ENCODE data around the gene FOXL3.

FOXL3 gene

GRCh38 chr7:255721-256361 lies 34.1 kb upstream of the FOXL3 start:
- no peak for DNase-seq

- no peak for DNase-seq
Measured at GRCh38 chr7:256461-256940, 33.5 kb upstream of the FOXL3 start.

- no peak for DNase-seq
Measured at GRCh38 chr7:256981-257646, 32.9 kb upstream of the FOXL3 start.

- no peak for DNase-seq
Measured at GRCh38 chr7:257647-257992, 32.4 kb upstream of the FOXL3 start.

- DNase-seq, result no peak
Measured at GRCh38 chr7:258476-259190, 31.3 kb upstream of the FOXL3 start.

GRCh38 chr7:259191-259505 lies 30.8 kb upstream of the FOXL3 start:
- DNase-seq, result no peak

GRCh38 chr7:259751-260405 lies 30.1 kb upstream of the FOXL3 start:
- DNase-seq, result no peak

GRCh38 chr7:260441-261281 lies 29.3 kb upstream of the FOXL3 start:
- no peak for DNase-seq

- DNase-seq, result no peak
Measured at GRCh38 chr7:261341-262250, 28.4 kb upstream of the FOXL3 start.

- DNase-seq, result no peak
Measured at GRCh38 chr7:262251-262572, 27.8 kb upstream of the FOXL3 start.

GRCh38 chr7:262631-263311 lies 27.2 kb upstream of the FOXL3 start:
- peak; percentile 38 for DNase-seq

GRCh38 chr7:263483-264351 lies 26.3 kb upstream of the FOXL3 start:
- DNase-seq, result peak; percentile 77

- no peak for DNase-seq
Measured at GRCh38 chr7:264541-265191, 25.3 kb upstream of the FOXL3 start.

- DNase-seq, result no peak
Measured at GRCh38 chr7:265192-265997, 24.6 kb upstream of the FOXL3 start.

- no peak for DNase-seq
Measured at GRCh38 chr7:265998-266850, 23.7 kb upstream of the FOXL3 start.

- DNase-seq, result no peak
Measured at GRCh38 chr7:266851-267840, 22.8 kb upstream of the FOXL3 start.

- no peak for DNase-seq
Measured at GRCh38 chr7:268991-269390, 21.0 kb upstream of the FOXL3 start.

All from stimulated activated naive CD4-positive, alpha-beta T cell treated with Interleukin-2 at 50 U/mL for 16 hours (primary cell).